SK-N-SH (cell line): ENCODE results near the gene ATP2A2.

Experiments used
- CTCF ChIP-seq: fragments of 200-600 bp; sonication (generic); IDR thresholded peaks from 2 replicates; pipeline ENCODE4 v1.6.1; 2017; ENCODE audit warnings: antibody characterized with exemption, mild to moderate bottlenecking, moderate library complexity
- EP300 ChIP-seq, 2 experiments: IDR thresholded peaks; 2 replicates each; pipeline versions ENCODE4 v1.4.0 to v1.6.1; 2012; ENCODE audit warnings: borderline replicate concordance in 1 of 2, low read depth in 1 of 2, low read length in 1 of 2
- EZH2phosphoT487 ChIP-seq: fragments of 200-600 bp; sonication (generic); IDR thresholded peaks from 2 replicates; pipeline ENCODE4 v1.6.1; 2017; ENCODE audit warnings: low read depth, mixed run types, mild to moderate bottlenecking, antibody characterized with exemption, moderate library complexity, borderline replicate concordance
- GABPA ChIP-seq: IDR thresholded peaks from 2 replicates; pipeline ENCODE4 v1.4.0; 2012; ENCODE audit warnings: low read depth, mild to moderate bottlenecking
- NFIC ChIP-seq: IDR thresholded peaks from 2 replicates; pipeline ENCODE4 v1.4.0; 2012; ENCODE audit warnings: borderline replicate concordance
- RCOR1 ChIP-seq: fragments of 150-350 bp; IDR thresholded peaks from 2 replicates; pipeline ENCODE4 v1.6.1; 2017; ENCODE audit warnings: antibody characterized with exemption, low read length
- SIN3A ChIP-seq: IDR thresholded peaks from 2 replicates; pipeline ENCODE4 v1.6.1; 2012; ENCODE audit warnings: low read depth, mild to moderate bottlenecking, low read length, moderate library complexity, borderline replicate concordance
- TCF12 ChIP-seq: IDR thresholded peaks from 2 replicates; pipeline ENCODE4 v1.4.0; 2012

DNA sequence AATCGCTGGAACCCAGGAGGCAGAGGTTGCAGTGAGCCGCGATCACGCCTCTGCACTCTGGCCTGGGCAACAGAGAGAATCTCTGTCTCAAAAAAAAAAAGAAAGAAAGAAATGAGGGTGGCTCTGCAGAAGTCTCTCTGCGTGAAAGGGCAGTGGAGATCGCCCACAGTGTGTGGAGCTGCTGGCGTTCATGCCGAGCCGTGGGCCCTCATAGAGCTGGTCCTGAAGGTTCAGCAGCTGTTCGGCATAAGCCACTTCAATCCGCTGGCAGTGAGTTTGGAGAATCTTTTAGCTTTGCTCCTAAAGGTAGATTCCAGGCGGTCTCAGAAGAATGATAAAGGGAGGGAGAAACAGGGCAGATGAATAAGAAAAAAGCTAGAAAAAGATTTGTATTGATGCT, 36.7 kb upstream of the ATP2A2 start:
- no peak for TF ChIP-seq CTCF
- TF ChIP-seq NFIC, result no peak
- TF ChIP-seq SIN3A, result no peak
- no peak for TF ChIP-seq EP300 (IDR thresholded peaks at IDR 0.05; ENCODE audit: borderline replicate concordance in 1 of 2, low read depth in 1 of 2, low read length in 1 of 2)
- TF ChIP-seq RCOR1, result no peak
- TF ChIP-seq TCF12, result no peak
- TF ChIP-seq EZH2phosphoT487, result no peak
- no peak for TF ChIP-seq GABPA
